HepG2 (cell line): ENCODE data around the gene FLAD1. TPM values are rescaled to one million over a fixed set of nuclear protein-coding genes. Genes with fewer than 3 reads are reported as not detected.

ENCODE experiments used
- ELF4 ChIP-seq: sonication (generic); formaldehyde crosslinking; IDR thresholded peaks from 2 replicates; pipeline ENCODE4 v1.5.0; 2020; ENCODE audit warnings: missing genetic modification reagents, mild to moderate bottlenecking, moderate library complexity, borderline replicate concordance
- HNF4G ChIP-seq, 2 experiments: sonication (generic) in 1 of 2; formaldehyde crosslinking in 1 of 2; IDR thresholded peaks; 2 replicates each; pipeline versions ENCODE4 v1.4.0 to v1.6.1; 2011 to 2020; ENCODE audit warnings: borderline replicate concordance in 2 of 2, low read depth in 2 of 2, mild to moderate bottlenecking in 2 of 2, low read length in 1 of 2, missing genetic modification reagents in 1 of 2, moderate library complexity in 1 of 2
- IKZF5 ChIP-seq: IDR thresholded peaks from 2 replicates; pipeline ENCODE4 v1.6.1; 2018; ENCODE audit warnings: missing genetic modification reagents, mild to moderate bottlenecking, missing compliant biosample characterization
- KLF12 ChIP-seq: sonication (generic); formaldehyde crosslinking; IDR thresholded peaks from 2 replicates; pipeline ENCODE4 v1.4.0; 2020; ENCODE audit warnings: missing genetic modification reagents, borderline replicate concordance
- PAF1 ChIP-seq: IDR thresholded peaks from 2 replicates; pipeline ENCODE4 v1.6.1; 2016; ENCODE audit warnings: missing genetic modification reagents, missing compliant biosample characterization
- TAF1 ChIP-seq: sonication (generic); formaldehyde crosslinking; IDR thresholded peaks from 2 replicates; pipeline ENCODE4 v1.4.0; 2020; ENCODE audit warnings: missing genetic modification reagents
- XRCC5 ChIP-seq: fragments of 200-400 bp; formaldehyde crosslinking; optimal IDR thresholded peaks from 2 replicates; pipeline ENCODE3; 2017; ENCODE audit warnings: mild to moderate bottlenecking, low read length
- ZNF142 ChIP-seq: sonication (generic); formaldehyde crosslinking; IDR thresholded peaks from 2 replicates; pipeline ENCODE4 v1.4.0; 2020; ENCODE audit warnings: missing genetic modification reagents
- ZNF318 ChIP-seq: sonication (generic); formaldehyde crosslinking; IDR thresholded peaks from 2 replicates; pipeline ENCODE4 v1.4.0; 2020; ENCODE audit warnings: mild to moderate bottlenecking, missing genetic modification reagents
- ZNF333 ChIP-seq: sonication (generic); formaldehyde crosslinking; IDR thresholded peaks from 2 replicates; pipeline ENCODE4 v1.4.0; 2020; ENCODE audit warnings: mild to moderate bottlenecking, missing genetic modification reagents, borderline replicate concordance
- ZNF557 ChIP-seq: sonication (generic); formaldehyde crosslinking; IDR thresholded peaks from 2 replicates; pipeline ENCODE4 v1.4.0; 2020; ENCODE audit warnings: missing genetic modification reagents
- polyA plus RNA-seq, 8 experiments: library from polyadenylated mRNA; depleted of rRNA in 3 of 8; stranded (reverse) in 7 of 8; unstranded in 1 of 8; fragments of >200 nt; fragmentation: Illumina TruSeq in 4 of 8; extraction: Trizol in 4 of 8; gene quantifications; 2 replicates each; pipeline versions ENCODE4 v1.2.1 to v1.2.3, GENCODE V29; 2011 to 2016; ENCODE audit warnings: low read depth in 4 of 8, missing spikeins in 1 of 8, mixed read lengths in 1 of 8; ENCODE audit not compliant: insufficient read depth in 1 of 8
- total RNA-seq, 5 experiments: library from RNA; depleted of rRNA; stranded (reverse); fragments of >200 nt; fragmentation: Illumina TruSeq; extraction: Trizol; gene quantifications; 2 replicates each; pipeline ENCODE4 v1.2.3, GENCODE V29; 2016; ENCODE audit warnings: low read depth in 1 of 5

Gene FLAD1
- total and polyA plus RNA-seq, 2 of the 13 experiments (the other 11 are each of a cell fraction or from before 2014, with no cell fraction given) = 25.9 to 32.8 TPM

GRCh38 chr1:154972517-154973343, 10.4 kb upstream of the FLAD1 start (continued):
- TF ChIP-seq ZNF318 (0 out of 2 replicates have a peak, but pooled peaks have one; percentile 41), PAF1 (CRISPR knock-in tag) (peak; percentile 74; the same call in 1 of the 2 replicates), KLF12 (CRISPR knock-in tag) (0 out of 2 replicates have a peak, but pooled peaks have one; percentile 25), XRCC5 (peak; percentile 81), HNF4G (IDR thresholded peaks at IDR 0.05; ENCODE audit: borderline replicate concordance, low read depth, low read length) (peak; percentile 36; the same call in 1 of the 2 replicates), HNF4G (CRISPR knock-in tag; IDR thresholded peaks at IDR 0.05; ENCODE audit: borderline replicate concordance, low read depth) (no peak), ZNF142 (CRISPR knock-in tag) (peak; percentile 59; the same call in 1 of the 2 replicates), ELF4 (CRISPR knock-in tag) (0 out of 2 replicates have a peak, but pooled peaks have one; percentile 76), ZNF333 (CRISPR knock-in tag) (no peak), ZNF557 (CRISPR knock-in tag) (0 out of 2 replicates have a peak, but pooled peaks have one; percentile 72), TAF1 (CRISPR knock-in tag) (peak; percentile 63; the same call in 1 of the 2 replicates), IKZF5 (CRISPR knock-in tag) (no peak)
